ENCODE results near the gene EEIG1. TPM values are rescaled to one million over a fixed set of nuclear protein-coding genes. Genes with fewer than 3 reads are reported as not detected.

Gene EEIG1
- total RNA-seq, 4 donors from 2014 or later = 4.8 to 9.0 (median 7.1) TPM

- DNase-seq (ENCODE audit: low spot score) = no peak
- ATAC-seq (ENCODE audit: low FRiP score) = no peak
- TF ChIP-seq CTCF (IDR thresholded peaks at IDR 0.05) = no peak
Observed at GRCh38 chr9:128007566-128008138, 26.9 kb upstream of the EEIG1 start.

GRCh38 chr9:128006332-128006996 is 25.7 kb upstream of the EEIG1 start:
- TF ChIP-seq CTCF (IDR thresholded peaks at IDR 0.05) = no peak
- no peak for ATAC-seq (ENCODE audit: low FRiP score)
- no peak for DNase-seq (ENCODE audit: low spot score)

- DNase-seq (ENCODE audit: low spot score) (no peak), ATAC-seq (ENCODE audit: low FRiP score) (peak; percentile 34)
- no peak for TF ChIP-seq CTCF (IDR thresholded peaks at IDR 0.05)
Observed at GRCh38 chr9:128005923-128006322, 25.1 kb upstream of the EEIG1 start.

GRCh38 chr9:128003966-128004604 is 23.3 kb upstream of the EEIG1 start:
- DNase-seq (ENCODE audit: low spot score) (no peak), ATAC-seq (ENCODE audit: low FRiP score) (no peak)
- no peak for TF ChIP-seq CTCF (IDR thresholded peaks at IDR 0.05)

- ATAC-seq (ENCODE audit: low FRiP score) = no peak
- no peak for DNase-seq (ENCODE audit: low spot score)
- no peak for TF ChIP-seq CTCF (IDR thresholded peaks at IDR 0.05)
Observed at GRCh38 chr9:128002959-128003358, 22.2 kb upstream of the EEIG1 start.

- no peak for TF ChIP-seq CTCF (IDR thresholded peaks at IDR 0.05)
- ATAC-seq (ENCODE audit: low FRiP score) (no peak), DNase-seq (ENCODE audit: low spot score) (no peak)
Observed at GRCh38 chr9:128001779-128002298, 21.1 kb upstream of the EEIG1 start.

Data from omental fat pad (tissue), 4 donors.